Endothelial cell of umbilical vein (primary cell): ENCODE data around the gene KCNMA1. TPM values are rescaled to one million over a fixed set of nuclear protein-coding genes. Genes with fewer than 3 reads are reported as not detected.

Experiments used
- BruUV-seq: library from RNA; stranded (reverse); fragments of 400-500 nt; replicated peaks from 2 replicates; lab custom pipeline; 2021; lab: Mats Ljungman, UMichigan
- CTCF ChIA-PET: fragments of 300-600, 350-600 bp; sonication (Branson Sonifier 250); formaldehyde crosslinking; loops from one replicate; lab custom pipeline; 2021; ENCODE audit warnings: antibody characterized with exemption, inconsistent platforms; lab: Charles Lee
- POLR2A ChIA-PET: fragments of 300-600, 350-600 bp; sonication (Branson Sonifier 250); formaldehyde crosslinking; loops from one replicate; lab custom pipeline; 2021; ENCODE audit warnings: antibody characterized with exemption, inconsistent platforms; lab: Charles Lee
- DNase-seq: peaks from one replicate; pipeline ENCODE4 v3.0.0-alpha.2; 2011; ENCODE audit warnings: low read depth, low spot score
- FAIRE-seq: peaks from 2 replicates; lab custom pipeline; 2011; peaks lifted over from hg19 to GRCh38; lab: Jason Lieb, UNC
- H2AFZ ChIP-seq: 2 replicates; pipeline ENCODE4 v1.6.0; 2012; ENCODE audit warnings: low read depth, low read length, control low read depth, inconsistent platforms
- H3K27ac ChIP-seq: 2 replicates; pipeline ENCODE4 v1.5.1; 2011; ENCODE audit warnings: low read depth, mild to moderate bottlenecking, control low read depth, low read length, moderate library complexity; ENCODE audit not compliant: insufficient read depth
- H3K27me3 ChIP-seq, 2 experiments: 2 replicates each; pipeline versions ENCODE4 v1.6.0 to v1.6.1; 2011; ENCODE audit warnings: low read length in 2 of 2, mixed read lengths in 1 of 2; ENCODE audit not compliant: control insufficient read depth in 2 of 2, insufficient read depth in 2 of 2
- H3K36me3 ChIP-seq, 2 experiments: 2 replicates in 1 of 2; 3 replicates in 1 of 2; pipeline ENCODE4 v1.5.1; 2011; ENCODE audit warnings: low read length in 2 of 2, mild to moderate bottlenecking in 1 of 2, moderate library complexity in 1 of 2; ENCODE audit not compliant: control insufficient read depth in 2 of 2, insufficient read depth in 2 of 2; ENCODE audit errors: extremely low read depth in 1 of 2
- H3K4me1 ChIP-seq: 3 replicates; pipeline ENCODE4 v1.5.1; 2011; ENCODE audit warnings: mild to moderate bottlenecking, low read length; ENCODE audit not compliant: control insufficient read depth, insufficient read depth; ENCODE audit errors: extremely low read depth
- H3K4me2 ChIP-seq: 2 replicates; pipeline ENCODE4 v1.6.1; 2011; ENCODE audit warnings: low read length, control low read depth, mixed read lengths; ENCODE audit not compliant: insufficient read depth
- H3K4me3 ChIP-seq, 3 experiments: fragments of 200-600 bp in 1 of 3; sonication (generic), shearing (Covaris generic) in 1 of 3; replicated peaks in 1 of 3; 2 replicates each; pipeline ENCODE4 v1.5.1; 2011 to 2016; ENCODE audit warnings: control low read depth in 3 of 3, low read length in 3 of 3, mild to moderate bottlenecking in 2 of 3, inconsistent platforms in 1 of 3, low read depth in 1 of 3, moderate library complexity in 1 of 3; ENCODE audit not compliant: insufficient read depth in 1 of 3
- H3K79me2 ChIP-seq: 2 replicates; pipeline ENCODE4 v1.6.0; 2012; ENCODE audit warnings: low read length, inconsistent platforms; ENCODE audit not compliant: control insufficient read depth, insufficient read depth
- H3K9ac ChIP-seq: replicated peaks from 2 replicates; pipeline ENCODE3; 2011; ENCODE audit warnings: low read length, control low read depth; ENCODE audit not compliant: insufficient read depth; ENCODE audit errors: extremely low read depth
- H3K9me1 ChIP-seq: replicated peaks from 3 replicates; pipeline ENCODE4 v1.6.0; 2011; ENCODE audit warnings: mild to moderate bottlenecking, low read length; ENCODE audit not compliant: control insufficient read depth, insufficient read depth; ENCODE audit errors: extremely low read depth
- H3K9me3 ChIP-seq: replicated peaks from 2 replicates; pipeline ENCODE4 v1.5.1; 2012; ENCODE audit warnings: low read length, inconsistent platforms; ENCODE audit not compliant: control insufficient read depth, insufficient read depth
- H4K20me1 ChIP-seq: replicated peaks from 2 replicates; pipeline ENCODE3; 2011; ENCODE audit warnings: mild to moderate bottlenecking, low read length; ENCODE audit not compliant: control insufficient read depth, insufficient read depth; ENCODE audit errors: extremely low read depth
- CTCF ChIP-seq, 2 donors: IDR thresholded peaks; 1 replicate in 1 of 2; 2 replicates in 1 of 2; pipeline ENCODE4 v1.5.1; 2011; ENCODE audit warnings: low read length in 2 of 2, mild to moderate bottlenecking in 2 of 2, moderate library complexity in 2 of 2, control low read depth in 1 of 2, inconsistent platforms in 1 of 2, low read depth in 1 of 2; ENCODE audit not compliant: insufficient read depth in 1 of 2; ENCODE audit errors: extremely low read depth in 1 of 2
- EZH2 ChIP-seq: IDR thresholded peaks from 2 replicates; pipeline ENCODE4 v1.6.1; 2012; ENCODE audit warnings: borderline replicate concordance, low read depth, mild to moderate bottlenecking, moderate library complexity, low read length, inconsistent platforms; ENCODE audit not compliant: severe bottlenecking
- FOS ChIP-seq: IDR thresholded peaks from 2 replicates; pipeline ENCODE4 v1.6.1; 2011; ENCODE audit warnings: mild to moderate bottlenecking, low read length, moderate library complexity, borderline replicate concordance; ENCODE audit not compliant: insufficient read depth
- GATA2 ChIP-seq: IDR thresholded peaks from 2 replicates; pipeline ENCODE4 v1.7.0; 2011; ENCODE audit warnings: low read depth, mild to moderate bottlenecking, moderate library complexity, mixed read lengths, low read length; ENCODE audit not compliant: insufficient read length, insufficient read depth
- JUN ChIP-seq: IDR thresholded peaks from 2 replicates; pipeline ENCODE4 v1.6.1; 2011; ENCODE audit warnings: borderline replicate concordance, low read depth; ENCODE audit not compliant: insufficient read length, insufficient read depth
- MAX ChIP-seq: IDR thresholded peaks from 2 replicates; pipeline ENCODE4 v1.6.1; 2011; ENCODE audit not compliant: insufficient read depth, insufficient read length
- MYC ChIP-seq: IDR thresholded peaks from one replicate; pipeline ENCODE4 v1.6.1; 2011; ENCODE audit warnings: mild to moderate bottlenecking, low read depth, low read length
- POLR2A ChIP-seq: IDR thresholded peaks from 2 replicates; pipeline ENCODE4 v1.6.1; 2012; ENCODE audit warnings: low read depth, mild to moderate bottlenecking, control low read depth, low read length
- POLR2AphosphoS5 ChIP-seq: IDR thresholded peaks from 2 replicates; pipeline ENCODE4 v1.6.1; 2012; ENCODE audit warnings: low read depth, mild to moderate bottlenecking, control low read depth, low read length, moderate library complexity; ENCODE audit not compliant: insufficient read depth
- dilution Hi-C: fragments of 300-500 bp; cut with MboI; formaldehyde crosslinking; loops from one replicate; pipeline ENCODE4 v1.15.0; 2019; ENCODE audit warnings: low sequenced_read_pairs; ENCODE audit not compliant: extremely low pct_ligation_motif_present
- intact Hi-C: fragments of 100-400 bp; cut with micrococcal nuclease; formaldehyde crosslinking; loops from one replicate; pipeline ENCODE4 v1.10.0; 2022
- polyA plus RNA-seq, 4 experiments: library from polyadenylated mRNA; depleted of rRNA in 3 of 4; stranded (reverse) in 3 of 4; unstranded in 1 of 4; fragments of >200 nt; gene quantifications; 2 replicates each; pipeline versions ENCODE4 v1.2.1 to v1.2.3, GENCODE V29; 2011 to 2012; ENCODE audit warnings: missing spikeins in 1 of 4
- total RNA-seq: library from RNA; stranded (reverse); gene quantifications from 2 replicates; pipeline ENCODE4 v1.2.3, GENCODE V29; 2021

The KCNMA1 gene
- total and polyA plus RNA-seq, 2 donors (not counting 3 experiments of a cell fraction or from before 2014, with no cell fraction given): 0.10 to 0.82 TPM

GRCh38 chr10:77403761-77404160 is 233.8 kb downstream of the KCNMA1 start:
- ChIA-PET POLR2A (no interaction called here), CTCF (interaction anchor here (1.0 kb wide), 1 partner anchor 11 kb away, joined by 3 read pairs; no protein-coding TSS in a partner anchor)
- TF ChIP-seq FOS (no peak), MYC (no peak), GATA2 (no peak), EZH2 (no peak), MAX (no peak), JUN (no peak), POLR2AphosphoS5 (no peak), POLR2A (no peak), CTCF (IDR thresholded peaks at IDR 0.05; ENCODE audit: extremely low read depth in 1 of 2, insufficient read depth in 1 of 2, low read depth in 1 of 2, low read length in 2 of 2) (no peak)
- DNase-seq (no peak), FAIRE-seq (no peak)
- Histone ChIP-seq H2AFZ (no peak overlapping the region), H4K20me1 (no peaks in the 10 kb centered on the region), H3K9ac (no peak overlapping the region), H3K4me1 (peaks cover 4% of the 10 kb centered on the region), H3K9me1 (no peaks in the 10 kb centered on the region), H3K27ac (no peak overlapping the region), H3K36me3 (no peaks in the 10 kb centered on the region), H3K4me3 (no peak overlapping the region), H3K4me2 (no peak overlapping the region), H3K27me3 (no peaks in the 10 kb centered on the region), H3K79me2 (no peaks in the 10 kb centered on the region), H3K9me3 (no peaks in the 10 kb centered on the region)
- BruUV-seq: no TSS peak
- dilution Hi-C loops (no loop called here), intact Hi-C loops (no loop called here)
